ENCODE measurements around the gene EMILIN1.

The EMILIN1 gene

GRCh38 chr2:27078267-27079194 lies at the start of gene EMILIN1:
EMILIN1 (plus strand) TSS chr2:27078615; CDS start chr2:27079066, 451 bp downstream.
- DNase-seq: no peak

- no peak for DNase-seq
These were observed 49.4 kb upstream of the EMILIN1 start for GRCh38 chr2:27029051-27029450.

DNA sequence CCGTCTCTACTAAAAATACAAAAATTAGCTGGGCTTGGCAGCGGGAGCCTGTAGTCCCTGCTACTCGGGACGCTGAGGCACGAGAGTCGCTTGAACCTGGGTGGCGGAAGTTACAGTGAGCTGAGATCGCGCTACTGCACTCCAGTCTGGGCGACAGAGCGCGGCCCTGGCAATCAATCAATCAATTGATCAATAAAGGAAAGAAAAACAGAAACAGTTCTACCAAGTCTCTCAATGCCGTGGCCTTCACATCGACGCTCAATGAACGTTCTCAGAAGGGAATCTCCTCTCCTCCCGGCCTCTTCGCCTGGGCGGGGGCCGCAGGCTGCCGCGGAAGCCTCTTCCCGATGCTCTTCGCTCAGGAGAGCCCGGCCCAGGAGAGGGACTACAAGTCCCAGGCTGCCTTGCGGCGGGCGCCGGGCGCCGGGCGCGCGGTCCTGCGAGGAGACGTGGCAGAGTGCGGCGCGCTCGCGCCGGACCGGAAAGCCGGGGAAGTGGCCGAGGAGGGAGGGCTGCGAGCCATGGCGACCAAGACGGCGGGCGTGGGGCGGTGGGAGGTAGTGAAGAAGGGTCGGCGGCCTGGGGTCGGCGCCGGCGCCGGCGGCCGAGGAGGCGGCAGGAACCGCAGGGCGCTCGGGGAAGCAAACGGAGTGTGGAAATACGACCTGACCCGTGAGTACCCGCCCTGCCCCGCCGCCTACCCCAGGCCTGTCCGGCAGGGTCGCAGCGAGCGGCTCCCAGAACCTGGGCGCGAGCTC lies 45.7 kb upstream of the EMILIN1 start, which contains the start of gene TMEM214:
Gene TMEM214, plus strand, starts transcription at position 471 of the 758 bp plus-strand sequence. Its CDS starts 51 bp downstream, at position 522.
- DNase-seq: peak; percentile 12 to 60 (median 36)

- no peak for DNase-seq
These were observed 45.1 kb upstream of the EMILIN1 start for GRCh38 chr2:27033253-27033852.

DNA sequence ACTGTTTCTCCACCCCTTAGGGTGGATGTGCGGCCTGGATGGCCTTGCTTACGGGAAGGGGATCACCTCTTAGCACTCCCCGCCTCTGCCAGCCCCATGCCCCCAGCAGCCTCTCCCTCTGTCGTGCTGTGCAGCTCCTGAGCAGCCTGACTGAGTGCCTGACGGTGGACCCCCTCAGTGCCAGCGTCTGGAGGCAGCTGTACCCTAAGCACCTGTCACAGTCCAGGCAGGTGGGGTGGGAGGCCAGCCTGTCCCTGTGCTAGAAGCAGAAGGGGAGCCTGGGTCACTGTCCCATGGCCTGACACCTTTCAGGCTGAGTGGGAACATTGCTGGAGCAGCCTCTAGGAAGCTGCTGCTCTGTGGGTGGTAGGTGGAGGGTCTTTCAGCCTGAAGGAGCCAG lies 40.4 kb upstream of the EMILIN1 start:
- DNase-seq: no peak

DNA sequence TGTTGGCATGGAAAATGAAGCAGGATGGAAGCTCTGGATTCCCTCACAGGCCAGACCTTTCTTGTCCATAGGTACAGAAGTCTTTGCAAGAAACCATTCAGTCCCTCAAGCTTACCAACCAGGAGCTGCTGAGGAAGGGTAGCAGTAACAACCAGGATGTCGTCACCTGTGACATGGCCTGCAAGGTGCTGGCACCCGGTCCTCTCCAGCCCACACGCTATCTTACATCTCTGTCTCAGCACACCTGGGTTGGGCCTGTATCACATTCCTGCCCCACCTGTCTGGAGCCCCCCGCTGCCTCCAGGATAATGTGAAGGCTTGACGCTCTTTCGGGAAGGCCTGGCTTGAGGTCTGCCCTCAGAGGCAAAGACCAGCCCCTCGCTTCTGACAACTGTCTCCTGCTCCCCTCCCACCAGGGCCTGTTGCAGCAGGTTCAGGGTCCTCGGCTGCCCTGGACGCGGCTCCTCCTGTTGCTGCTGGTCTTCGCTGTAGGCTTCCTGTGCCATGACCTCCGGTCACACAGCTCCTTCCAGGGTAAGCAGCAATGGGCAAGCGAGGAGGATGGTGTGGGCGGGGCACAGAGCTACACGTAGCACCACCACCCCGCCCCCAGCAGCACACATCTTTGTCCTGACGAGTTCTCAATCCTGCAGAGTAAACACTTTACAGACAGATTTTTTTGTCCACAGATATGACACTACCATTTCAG lies 39.6 kb upstream of the EMILIN1 start:
- DNase-seq: no peak

DNA sequence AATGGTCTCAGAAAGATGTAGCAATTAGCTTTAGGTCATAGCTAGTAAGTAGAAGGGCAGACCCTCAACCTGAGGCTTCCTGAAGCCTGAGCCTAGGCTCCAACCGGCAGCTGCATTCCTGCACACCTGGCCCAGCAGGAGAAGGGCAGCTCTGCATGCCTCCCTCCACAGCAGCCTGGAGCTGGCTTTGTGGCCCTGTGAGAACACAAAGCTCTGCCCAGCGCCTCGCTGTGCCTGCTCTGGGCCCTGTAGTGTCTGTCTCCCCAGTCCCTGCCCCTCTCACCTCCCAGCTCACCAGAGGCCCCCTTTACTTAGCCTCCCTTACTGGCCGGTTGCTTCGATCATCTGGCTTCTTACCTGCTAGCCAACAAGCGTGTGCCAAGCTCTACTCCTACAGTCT lies 39.0 kb upstream of the EMILIN1 start:
- no peak for DNase-seq

DNA sequence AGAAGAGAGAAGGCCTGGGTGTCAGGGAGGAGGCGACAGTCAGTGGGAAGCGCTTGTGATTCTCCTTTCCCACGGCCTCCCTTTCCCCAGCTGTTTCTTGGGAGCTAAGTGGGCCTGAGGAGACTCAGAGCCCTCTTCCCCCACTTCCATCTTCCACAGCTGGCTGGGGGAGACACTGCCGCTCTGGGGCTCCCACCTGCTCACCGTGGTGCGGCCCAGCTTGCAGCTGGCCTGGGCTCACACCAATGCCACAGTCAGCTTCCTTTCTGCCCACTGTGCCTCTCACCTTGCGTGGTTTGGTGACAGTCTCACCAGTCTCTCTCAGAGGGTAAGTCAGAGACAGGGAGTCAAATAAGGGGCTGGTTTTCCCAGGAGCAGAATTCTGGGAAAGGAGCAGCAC lies 38.5 kb upstream of the EMILIN1 start:
- DNase-seq: no peak

- DNase-seq: no peak
These were observed 38.1 kb upstream of the EMILIN1 start for GRCh38 chr2:27040282-27040681.

DNA sequence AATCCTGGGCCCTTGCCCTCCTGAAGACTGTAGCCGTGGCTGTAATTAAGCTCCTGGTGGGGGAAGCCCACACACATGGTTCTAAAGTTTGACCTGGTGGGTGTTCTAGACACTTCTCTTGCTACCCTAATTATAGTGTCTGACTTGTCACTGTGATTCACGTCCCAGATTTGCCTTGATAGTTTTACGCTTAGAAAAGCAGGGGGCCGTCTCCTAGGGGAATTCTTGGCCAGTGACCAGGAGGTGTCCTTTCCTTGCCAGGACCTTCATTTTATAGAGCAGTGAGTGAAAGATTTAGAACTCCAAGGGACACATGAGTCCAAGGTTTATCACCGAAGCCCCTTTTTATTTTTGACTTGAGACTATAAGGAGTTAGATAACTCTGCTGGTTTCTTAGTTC lies 36.7 kb upstream of the EMILIN1 start:
- no peak for DNase-seq

DNA sequence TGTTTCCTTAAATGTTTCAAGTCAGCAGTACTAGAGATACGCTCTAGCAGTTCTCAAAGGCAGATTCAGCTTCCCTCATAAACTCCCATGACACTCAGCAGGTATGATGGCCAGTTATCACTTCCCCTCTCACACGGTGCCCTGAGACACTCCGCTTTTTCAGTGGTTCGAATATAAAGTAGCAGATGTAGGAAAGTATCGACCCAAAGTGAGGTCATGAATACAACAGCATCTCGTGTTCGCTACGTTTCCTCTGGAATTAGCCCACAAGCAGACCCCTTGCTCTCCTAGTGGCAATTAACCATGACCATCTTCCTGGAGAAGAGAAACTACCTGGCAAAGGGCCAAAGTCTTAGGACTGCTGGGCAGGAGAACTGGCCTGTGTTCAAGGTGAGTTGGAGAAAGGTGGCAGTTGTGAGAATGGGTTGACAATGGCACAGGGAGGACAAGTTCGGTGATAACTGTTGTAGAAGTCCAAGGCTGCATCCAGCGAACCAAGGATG lies 36.2 kb upstream of the EMILIN1 start:
- no peak for DNase-seq

GRCh38 chr2:27042985-27043634 lies 35.3 kb upstream of the EMILIN1 start:
- DNase-seq: no peak

DNA sequence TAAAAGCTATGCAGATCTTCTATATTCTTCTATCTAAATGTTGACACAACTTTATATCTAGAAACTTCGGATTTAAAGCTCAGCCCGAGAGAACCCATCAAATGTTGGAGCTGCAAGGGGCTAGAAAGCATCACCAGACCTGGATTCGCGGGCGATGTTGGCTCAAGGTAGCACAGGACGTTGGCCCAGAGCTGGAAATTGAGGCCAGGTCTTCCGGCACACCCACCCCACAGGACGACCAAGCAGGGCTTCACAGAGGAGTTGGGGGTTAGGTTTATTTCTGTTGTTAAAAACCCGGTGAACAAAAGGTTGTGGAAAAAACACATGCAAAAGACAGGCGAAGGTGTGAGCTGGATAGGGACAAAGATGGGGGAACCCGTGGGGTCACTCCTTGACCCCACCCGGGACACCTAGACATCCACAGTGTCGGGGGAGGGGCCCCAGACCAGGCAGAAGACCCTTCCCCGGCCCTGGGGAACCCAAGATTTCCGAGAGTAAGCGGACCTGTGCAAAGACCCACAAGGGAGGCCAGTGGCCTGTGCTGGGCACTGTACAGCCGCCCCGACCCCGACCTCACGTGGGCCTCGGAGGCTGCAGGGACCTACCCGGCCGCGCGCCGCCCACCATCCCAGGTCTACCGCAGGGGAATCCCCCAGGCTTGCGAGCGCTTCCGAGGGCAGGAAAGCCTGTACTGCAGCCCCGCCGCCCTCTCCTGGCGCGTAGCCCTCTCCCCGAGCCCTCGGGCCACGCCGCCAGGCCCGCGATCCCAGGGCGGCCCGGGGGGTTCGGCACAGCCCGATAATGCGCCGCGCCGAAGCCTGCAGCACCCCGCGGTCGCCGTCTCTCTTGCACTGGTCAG lies 28.8 kb upstream of the EMILIN1 start:
- DNase-seq: peak in 3 of 4 experiments; percentile 36 to 48 (median 40)

DNA sequence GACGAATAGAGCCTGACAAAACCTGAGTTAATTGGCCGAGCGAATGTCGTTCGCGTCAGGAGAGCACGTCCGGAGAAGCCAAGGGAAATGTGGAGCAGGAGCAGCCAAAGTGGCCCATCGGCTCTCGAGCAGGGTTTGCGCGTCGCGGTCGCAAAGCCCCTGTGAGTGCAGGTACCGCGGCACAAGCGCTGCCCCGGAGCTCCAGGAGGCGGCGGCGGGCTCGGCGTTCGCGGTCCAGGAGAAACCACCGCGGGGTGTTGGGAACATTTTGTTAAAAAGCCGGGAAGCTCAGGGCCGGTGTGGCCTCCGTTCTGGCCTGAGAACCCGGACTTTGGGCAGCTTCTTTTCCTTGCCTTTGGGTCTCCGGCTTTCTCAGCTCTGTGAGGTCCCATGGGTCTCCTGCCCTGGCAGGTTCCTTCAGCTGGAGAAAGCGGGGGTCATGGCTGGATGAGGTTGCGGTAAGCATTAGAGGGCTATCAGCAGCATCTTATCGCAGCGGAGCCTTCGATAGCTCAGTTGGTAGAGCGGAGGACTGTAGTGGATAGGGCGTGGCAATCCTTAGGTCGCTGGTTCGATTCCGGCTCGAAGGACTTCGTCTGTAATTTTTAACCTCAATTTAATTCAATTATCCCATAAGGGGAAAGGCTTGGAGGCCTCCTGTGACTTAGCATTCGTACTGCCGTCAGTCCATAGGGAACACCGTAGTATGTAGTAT lies 28.0 kb upstream of the EMILIN1 start:
- peak; percentile 84 to 96 (median 90) for DNase-seq

DNA sequence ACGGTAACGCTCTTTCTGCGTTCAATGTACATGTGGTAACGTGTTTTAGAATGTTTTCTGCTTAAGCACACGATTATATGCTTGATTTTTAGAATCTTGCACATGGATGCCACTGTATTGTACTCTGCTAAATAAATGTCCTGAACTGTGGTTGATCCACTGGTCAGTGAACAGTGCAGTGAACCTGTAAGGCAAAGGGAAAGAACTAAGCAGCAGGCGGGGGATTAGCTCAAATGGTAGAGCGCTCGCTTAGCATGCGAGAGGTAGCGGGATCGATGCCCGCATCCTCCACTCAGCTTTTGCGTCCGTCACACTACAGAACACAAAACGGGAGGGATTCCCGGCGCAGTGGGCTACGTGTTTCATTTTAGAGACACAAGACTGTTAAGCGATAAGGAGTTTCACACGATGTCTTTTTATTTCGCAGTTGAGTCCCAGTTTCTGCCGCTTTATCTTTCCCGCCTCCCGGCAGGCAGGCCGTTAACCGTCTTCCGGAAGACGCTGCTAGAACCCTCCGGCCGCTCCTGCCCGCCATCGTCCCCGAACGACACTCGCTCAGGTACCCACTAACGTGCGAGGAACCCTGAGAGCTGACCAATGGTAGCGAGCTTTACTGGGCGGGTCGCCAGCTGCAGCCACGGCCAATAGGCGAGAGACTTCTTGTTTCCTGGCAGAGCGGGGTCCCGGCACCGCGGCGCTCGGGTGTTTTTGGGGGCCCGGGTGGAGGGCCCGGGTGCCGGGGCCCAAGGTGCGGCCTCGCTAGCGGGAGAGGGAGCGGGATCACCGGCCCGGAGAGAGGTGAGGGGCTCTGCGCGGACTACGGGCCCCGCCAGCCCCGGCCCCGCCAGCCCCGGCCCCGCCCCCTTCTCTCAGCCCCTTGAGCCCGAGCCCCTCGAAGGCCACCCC lies 27.2 kb upstream of the EMILIN1 start, which contains the start of gene AGBL5:
Gene AGBL5, plus strand, starts transcription at position 673 of the 906 bp plus-strand sequence. CDS start 1,291 bp downstream, outside the sequence.
- peak; percentile 88 to 94 (median 92) for DNase-seq

GRCh38 chr2:27051902-27052645 lies 26.3 kb upstream of the EMILIN1 start:
- peak in 3 of 4 experiments; percentile 38 to 61 (median 49) for DNase-seq

DNA sequence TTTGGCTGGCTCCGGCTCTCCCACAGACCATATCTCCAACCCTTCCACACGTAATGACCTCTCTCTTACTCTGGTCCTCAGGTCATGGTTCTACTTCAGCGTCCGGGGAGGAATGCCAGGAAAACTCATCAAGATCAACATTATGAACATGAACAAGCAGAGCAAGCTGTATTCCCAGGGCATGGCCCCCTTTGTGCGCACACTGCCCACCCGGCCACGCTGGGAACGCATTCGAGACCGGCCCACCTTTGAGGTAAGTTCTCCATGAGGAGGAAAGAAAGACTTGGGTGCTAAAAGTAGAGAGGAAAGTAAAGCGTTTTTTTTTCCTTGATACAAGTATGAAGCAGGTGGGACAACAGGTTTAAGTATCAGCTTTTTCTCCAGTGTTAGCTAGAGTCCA lies 25.1 kb upstream of the EMILIN1 start:
- no peak for DNase-seq

GRCh38 chr2:27053776-27054175 lies 24.6 kb upstream of the EMILIN1 start:
- DNase-seq: no peak
